Stimulated activated CD8-positive, alpha-beta memory T cell treated with anti-CD3 and anti-CD28 coated beads, Interleukin-15, amount 100 ng/mL, for 48 hours (primary cell): ENCODE data around the gene CNIH4.
A peak's percentile ranks its signal among the peaks of the same experiment; 100 is the strongest.
"Not testable (repeated sequence)": the region's sequence is repeated elsewhere in the genome, so short reads cannot be mapped to it uniquely, and the experiment has no call there.

Experiments used
- DNase-seq, 2 donors: peaks; one replicate each; pipeline ENCODE4 v3.0.0-alpha.2; 2020; ENCODE audit warnings: low read depth in 2 of 2

The CNIH4 gene

DNA sequence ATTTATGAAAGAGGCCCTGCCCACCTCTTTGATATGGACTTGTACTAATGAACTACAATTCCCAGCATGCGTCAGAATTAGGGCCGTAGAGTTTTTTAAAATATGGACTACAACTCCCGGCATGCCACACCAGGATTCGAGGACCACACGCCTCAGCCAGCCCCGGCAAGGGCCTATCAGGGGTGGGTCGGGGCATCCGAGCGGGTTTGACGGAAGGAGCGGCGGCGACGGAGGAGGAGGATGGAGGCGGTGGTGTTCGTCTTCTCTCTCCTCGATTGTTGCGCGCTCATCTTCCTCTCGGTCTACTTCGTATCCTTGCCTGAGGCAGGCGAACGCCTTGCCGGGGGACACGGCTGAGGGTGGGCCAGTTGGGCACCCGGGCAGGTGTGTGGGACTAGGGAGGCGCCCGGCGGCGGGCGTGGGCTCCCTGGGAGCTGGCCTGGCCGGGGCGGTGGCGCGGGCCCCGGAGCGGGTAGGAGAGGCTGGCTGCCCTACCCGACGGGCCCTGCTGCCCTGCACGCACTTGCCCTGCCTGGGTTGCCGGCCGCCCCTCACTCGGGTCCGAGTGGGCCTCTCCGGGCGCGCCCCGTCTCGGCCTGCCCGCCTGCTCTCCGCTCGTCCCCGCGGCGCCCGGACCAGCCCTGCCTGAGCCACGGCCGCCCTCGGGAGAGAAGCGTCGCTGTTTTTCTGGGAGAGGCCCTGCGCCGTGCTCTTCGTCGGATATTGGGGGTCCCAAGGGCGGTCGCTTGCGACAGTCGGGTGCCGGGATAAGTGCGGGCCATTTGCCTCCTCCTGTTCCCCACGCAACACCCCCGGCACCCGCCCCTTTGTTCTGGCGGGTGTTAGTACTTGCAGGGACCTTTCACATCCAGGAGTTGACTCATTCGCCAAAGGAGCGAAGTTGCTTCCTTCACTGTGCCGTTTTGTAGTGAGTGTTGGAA, at the start of gene CNIH4:
Gene CNIH4, plus strand, starts transcription at position 195 of the 941 bp plus-strand sequence. Its CDS starts 46 bp downstream, at position 241.
- DNase-seq = peak; percentile 81 to 85

DNA sequence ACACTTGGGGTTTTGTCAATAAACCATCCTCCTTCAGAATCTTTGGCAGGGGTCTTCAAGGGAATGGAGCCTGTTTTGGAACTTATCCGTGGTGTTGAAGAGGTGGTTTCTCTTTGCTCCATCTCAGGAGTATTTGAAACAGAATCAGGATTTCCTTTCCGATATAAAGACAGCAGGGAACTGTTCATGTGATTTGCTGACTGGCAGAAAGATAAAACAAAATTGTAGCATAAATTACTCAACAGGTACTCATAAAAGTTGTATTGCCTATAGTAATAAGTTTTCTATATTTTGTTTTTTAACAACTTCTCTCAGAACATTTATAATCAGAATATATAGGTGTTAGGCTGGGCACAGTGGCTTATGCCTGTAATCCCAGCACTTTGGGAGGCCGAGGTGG, 48.6 kb upstream of the CNIH4 start:
- no peak for DNase-seq

- DNase-seq = not testable (repeated sequence)
These were observed 45.2 kb upstream of the CNIH4 start for GRCh38 chr1:224311503-224311902.

DNA sequence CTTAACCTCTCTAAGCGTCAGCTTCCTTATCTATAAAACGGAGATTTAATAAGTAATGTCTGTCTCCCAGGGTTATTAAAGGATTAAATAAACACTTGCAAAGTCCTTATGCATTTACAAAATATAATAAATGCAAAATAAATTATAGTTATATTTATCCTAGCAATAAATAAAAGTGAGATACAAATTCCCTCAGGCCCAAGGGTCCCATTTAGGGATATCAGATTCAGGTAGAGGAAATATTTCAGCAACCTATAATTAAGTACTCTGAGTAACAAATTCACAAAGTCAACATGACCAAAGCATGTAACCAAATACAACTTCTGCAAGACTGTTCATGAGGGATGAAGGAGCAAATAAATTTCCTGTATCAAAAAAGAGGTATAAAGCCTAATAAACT, 44.7 kb upstream of the CNIH4 start:
- no peak for DNase-seq

GRCh38 chr1:224317383-224318045, 39.2 kb upstream of the CNIH4 start:
- DNase-seq = no peak

DNA sequence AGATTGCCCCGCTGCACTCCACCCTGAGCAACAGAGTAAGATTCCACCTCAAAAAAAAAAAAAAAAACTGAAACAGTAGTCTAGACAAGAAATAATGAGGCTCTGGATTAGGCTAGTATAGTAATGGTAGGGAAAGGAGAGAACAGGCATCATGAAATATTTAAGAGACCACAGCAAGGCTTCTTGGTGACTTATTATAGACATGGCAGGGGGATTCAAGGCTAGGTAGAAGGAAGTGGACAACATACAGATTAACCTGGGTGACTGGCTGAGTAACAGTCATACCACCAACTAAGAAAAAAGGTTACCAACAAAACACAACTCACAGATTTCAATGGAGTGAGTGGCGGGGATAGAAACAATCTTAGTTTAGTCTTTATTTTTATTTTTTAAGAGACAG, 35.0 kb upstream of the CNIH4 start:
- DNase-seq = no peak

DNA sequence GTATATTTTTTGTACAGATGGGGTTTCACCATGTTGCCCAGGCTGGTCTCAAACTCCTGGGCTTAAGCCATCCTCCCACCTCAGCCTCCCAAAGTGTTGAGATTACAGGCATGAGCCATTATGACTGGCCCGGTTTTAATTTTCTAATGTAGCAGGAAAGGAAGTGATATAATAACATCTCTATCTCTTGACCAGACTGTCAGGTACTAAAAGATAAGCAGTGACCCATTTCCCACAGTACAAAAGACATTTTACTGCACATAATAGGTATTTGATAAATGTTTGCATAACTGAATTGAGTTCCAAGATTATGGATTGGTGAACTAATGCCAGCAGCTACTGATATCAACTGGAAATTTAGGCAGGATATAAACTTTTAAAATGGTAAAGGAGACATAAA, 30.7 kb upstream of the CNIH4 start:
- no peak for DNase-seq

DNA sequence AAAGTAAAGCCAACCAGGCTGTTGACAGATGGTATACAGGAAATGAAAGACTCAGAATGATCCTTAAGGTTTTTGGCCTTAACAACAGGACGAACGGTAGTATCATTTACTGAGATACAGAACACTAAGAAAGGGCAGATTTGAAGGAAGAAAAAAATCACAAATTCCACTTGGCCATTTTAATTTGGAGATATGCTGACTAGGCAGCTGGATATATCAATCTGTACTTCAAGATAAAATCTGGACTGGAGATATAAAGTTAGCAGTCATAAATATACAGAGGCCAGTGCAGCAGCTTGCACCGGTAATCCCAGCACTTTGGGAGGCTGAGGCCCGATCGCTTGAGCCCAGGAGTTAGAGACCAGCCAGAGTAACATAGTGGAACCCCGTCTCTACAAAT, 28.0 kb upstream of the CNIH4 start:
- no peak for DNase-seq

GRCh38 chr1:224329484-224329841, 27.2 kb upstream of the CNIH4 start:
- DNase-seq = no peak

DNA sequence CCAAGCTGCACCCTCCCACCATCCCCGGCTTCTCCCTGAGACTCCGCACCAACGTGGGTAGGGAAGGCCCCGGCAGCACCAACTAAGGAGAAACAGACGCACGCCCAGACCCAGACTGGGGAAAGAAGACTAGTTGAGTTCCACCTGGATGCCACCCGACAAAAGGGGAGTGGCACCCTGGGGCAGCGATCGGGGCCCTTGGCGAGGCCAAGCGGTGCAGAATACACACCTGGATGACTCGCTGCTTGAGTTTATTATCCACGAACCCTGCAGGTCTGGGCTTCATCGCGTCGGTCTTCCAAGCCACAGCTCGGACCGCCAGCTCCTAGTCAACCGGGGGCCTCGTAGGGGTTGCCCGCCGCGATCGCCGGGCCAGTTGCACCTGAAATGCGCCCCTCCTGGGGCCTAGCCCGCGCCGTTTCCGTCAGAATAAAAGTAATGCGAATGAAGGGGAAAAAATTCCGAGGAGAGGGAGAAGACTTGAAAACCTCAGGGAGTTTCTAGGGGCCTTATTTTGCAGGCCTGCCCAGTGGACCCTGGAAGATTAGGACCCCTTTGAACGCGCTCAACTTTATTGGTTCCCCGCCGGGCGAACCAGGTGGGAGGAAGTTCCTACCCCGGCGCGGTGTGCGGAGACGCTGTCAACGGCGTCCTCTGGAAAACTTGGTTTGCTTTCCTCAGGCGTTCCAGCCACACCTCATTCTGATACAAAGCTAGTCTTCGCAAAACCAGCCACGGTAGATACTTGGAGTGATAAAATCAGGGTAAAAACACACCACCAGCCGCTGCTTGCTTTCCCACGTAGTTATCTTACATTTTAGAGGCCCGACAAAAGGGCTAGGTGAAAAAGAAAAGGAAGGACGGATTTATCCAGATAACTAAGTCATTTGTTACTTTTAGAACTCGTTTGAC, 26.6 kb upstream of the CNIH4 start, which contains the start of gene NVL:
Gene NVL, minus strand, starts transcription at position 331 of the 912 bp plus-strand sequence. Its CDS starts 45 bp downstream, at position 286.
- peak; percentile 68 to 72 for DNase-seq

DNA sequence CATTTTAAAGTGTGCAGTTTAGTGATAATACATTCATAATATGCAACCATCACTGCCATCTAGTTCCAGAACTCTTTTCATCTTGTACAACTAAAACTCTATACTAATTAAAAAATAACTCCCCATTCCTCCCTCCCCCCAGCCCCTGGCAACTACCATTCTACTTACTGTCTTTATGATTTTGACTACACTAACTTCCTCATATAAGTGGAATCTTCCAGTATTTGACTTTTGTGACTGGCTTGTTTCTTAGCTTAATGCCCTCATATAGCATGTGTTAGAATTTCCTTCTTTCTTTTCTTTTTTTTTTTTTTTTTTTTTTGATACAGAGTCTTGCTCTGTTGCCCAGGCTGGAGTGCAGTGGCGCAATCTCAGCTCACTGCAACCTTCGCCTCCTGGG, 25.4 kb upstream of the CNIH4 start:
- no peak for DNase-seq

- DNase-seq = no peak
These were observed 24.9 kb upstream of the CNIH4 start for GRCh38 chr1:224331824-224332223.

- DNase-seq = no peak
These were observed 23.3 kb upstream of the CNIH4 start for GRCh38 chr1:224333309-224333926.

GRCh38 chr1:224333939-224334786, 22.5 kb upstream of the CNIH4 start:
- no peak for DNase-seq

GRCh38 chr1:224338150-224338838, 18.4 kb upstream of the CNIH4 start:
- DNase-seq = no peak

- DNase-seq = no peak
These were observed 17.1 kb upstream of the CNIH4 start for GRCh38 chr1:224339442-224340033.

- DNase-seq = not testable (repeated sequence)
These were observed 16.0 kb upstream of the CNIH4 start for GRCh38 chr1:224340453-224341384.

DNA sequence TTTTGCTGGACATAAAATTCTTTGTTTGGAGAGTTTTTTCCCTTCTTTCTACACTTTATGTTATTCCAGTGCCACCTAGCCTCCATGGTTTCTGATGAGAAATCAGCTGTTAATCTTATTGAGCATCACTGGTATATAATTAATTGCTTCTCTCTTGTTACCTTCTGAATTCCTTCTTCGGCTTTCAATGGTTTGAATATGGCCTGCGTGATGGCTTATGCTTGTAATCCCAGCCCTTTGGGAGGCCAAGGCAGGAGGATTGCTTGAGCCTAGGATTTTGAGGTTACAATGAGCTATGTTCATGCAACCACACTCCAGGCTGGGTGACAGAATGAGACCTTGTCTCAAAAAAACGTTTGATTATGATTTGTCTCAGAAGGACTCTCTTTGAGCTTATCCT, 13.0 kb upstream of the CNIH4 start:
- DNase-seq = no peak
